GM12874 (cell line): ENCODE results near the gene APP.

ENCODE experiments used
- TF ChIP-seq, protein P1 (sequence below): IDR thresholded peaks from 2 replicates; pipeline ENCODE4 v1.5.1; 2011; ENCODE audit warnings: low read depth, mild to moderate bottlenecking, control low read depth, low read length, moderate library complexity; ENCODE audit not compliant: insufficient read depth

The APP gene

DNA sequence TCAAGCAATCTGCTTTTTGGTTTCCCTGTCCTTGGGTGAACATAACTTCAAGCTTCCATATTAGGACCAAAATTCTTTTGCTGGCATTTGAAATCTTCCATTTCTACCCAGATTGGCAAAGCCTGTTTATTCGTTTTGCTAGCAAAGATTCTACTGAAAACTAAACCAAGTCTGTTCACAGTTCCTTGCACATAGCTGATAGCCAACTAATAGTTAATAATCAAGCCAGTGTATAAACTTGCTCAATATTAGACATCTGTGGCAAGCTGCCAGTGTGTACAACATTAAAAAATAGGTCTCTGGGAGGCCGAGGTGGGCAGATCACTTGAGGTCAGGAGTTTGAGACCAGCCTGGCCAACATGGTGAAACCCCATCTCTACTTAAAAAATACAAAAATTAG is 6.3 kb downstream of the APP start:
- TF ChIP-seq, protein P1, sequence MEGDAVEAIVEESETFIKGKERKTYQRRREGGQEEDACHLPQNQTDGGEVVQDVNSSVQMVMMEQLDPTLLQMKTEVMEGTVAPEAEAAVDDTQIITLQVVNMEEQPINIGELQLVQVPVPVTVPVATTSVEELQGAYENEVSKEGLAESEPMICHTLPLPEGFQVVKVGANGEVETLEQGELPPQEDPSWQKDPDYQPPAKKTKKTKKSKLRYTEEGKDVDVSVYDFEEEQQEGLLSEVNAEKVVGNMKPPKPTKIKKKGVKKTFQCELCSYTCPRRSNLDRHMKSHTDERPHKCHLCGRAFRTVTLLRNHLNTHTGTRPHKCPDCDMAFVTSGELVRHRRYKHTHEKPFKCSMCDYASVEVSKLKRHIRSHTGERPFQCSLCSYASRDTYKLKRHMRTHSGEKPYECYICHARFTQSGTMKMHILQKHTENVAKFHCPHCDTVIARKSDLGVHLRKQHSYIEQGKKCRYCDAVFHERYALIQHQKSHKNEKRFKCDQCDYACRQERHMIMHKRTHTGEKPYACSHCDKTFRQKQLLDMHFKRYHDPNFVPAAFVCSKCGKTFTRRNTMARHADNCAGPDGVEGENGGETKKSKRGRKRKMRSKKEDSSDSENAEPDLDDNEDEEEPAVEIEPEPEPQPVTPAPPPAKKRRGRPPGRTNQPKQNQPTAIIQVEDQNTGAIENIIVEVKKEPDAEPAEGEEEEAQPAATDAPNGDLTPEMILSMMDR, result no peak

GRCh38 chr21:26162081-26162480 is 8.5 kb downstream of the APP start:
- TF ChIP-seq, protein P1, result no peak

GRCh38 chr21:26159869-26160268 is 10.7 kb downstream of the APP start:
- TF ChIP-seq, protein P1, result no peak

DNA sequence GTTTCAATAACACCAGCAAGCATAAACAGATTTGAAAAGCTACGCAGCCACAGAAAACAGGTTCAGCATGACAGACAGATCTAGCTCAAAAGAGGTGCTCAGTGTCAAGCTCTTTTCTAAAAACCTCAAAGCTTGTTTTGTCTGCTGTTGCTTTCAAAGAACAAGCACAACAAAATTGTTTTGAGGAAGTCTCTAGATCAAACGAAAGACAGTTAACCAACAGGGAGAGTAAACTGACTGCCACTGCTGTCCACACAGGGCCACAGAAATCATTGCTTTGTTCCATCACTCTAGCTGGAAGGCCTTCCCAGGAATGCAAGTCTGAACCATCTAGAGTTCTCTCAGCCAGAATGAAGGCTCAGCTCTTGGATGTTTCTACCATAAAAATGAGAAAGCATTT is 12.8 kb downstream of the APP start:
- TF ChIP-seq, protein P1, result no peak

DNA sequence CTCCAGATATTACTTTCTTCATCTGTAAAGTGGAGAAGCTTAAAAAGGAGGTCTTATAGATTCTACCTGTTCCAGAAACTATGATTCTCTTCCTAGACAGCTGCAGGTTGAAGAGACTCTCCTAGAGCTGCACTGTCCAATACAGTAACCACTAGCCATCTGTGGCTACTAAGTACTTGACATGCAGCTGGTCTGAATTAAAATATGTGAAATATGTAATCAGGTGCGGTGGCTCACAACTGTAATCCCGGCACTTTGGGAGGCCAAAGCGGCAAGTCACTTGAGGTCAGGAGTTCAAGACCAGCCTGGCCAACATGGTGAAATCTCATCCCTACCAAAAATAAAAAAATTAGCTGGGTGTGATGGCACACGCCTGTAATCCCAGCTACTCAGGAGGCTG is 15.8 kb downstream of the APP start:
- TF ChIP-seq, protein P1, result no peak

- TF ChIP-seq, protein P1, result no peak
These were observed 16.8 kb downstream of the APP start for GRCh38 chr21:26153758-26154157.

- TF ChIP-seq, protein P1, result no peak
These were observed 21.7 kb downstream of the APP start for GRCh38 chr21:26148840-26149354.
